Fibroblast of peridontal ligament (primary cell): Measurements from ENCODE around the gene NOX4.

Experiments
- DNase-seq: peaks from one replicate; pipeline ENCODE4 v3.0.0-alpha.2; 2010; ENCODE audit errors: extremely low read depth

Gene NOX4

DNA sequence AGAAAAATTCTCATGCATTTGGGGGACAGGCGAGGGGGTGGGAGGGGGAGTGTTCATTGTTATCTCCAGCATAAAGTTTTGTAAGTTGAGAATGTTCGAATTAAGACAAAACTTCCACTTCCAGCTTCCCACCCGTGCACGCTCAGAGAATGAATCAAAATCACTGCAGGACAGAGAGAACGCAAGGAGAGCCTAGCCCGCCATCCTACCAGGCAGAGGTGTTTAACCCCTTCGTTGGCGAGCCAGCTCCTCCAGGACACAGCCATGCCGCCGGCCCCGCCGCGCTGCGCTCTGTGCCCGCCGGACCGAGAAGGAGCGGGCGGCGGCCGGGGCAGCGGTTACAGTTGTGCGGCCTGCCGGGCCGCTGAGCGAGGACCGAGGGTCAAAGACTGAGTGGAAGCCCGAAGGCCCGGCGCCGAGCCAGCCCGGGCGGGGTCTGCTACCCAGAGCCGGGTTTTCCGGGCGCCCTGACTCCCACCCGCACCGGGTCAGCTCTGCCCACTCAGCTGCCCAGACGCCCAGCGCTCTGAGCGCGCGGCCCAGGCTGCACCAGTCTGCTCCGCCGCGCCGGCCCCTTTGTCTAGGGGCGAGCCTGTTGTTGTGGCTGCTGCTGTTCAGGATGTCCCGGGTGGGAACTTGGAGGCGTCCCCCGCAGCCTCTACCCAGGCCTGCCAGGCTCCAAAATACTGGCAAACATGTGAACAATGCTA is at the start of gene NOX4:
Gene NOX4 (minus strand): TSS at position 395 of the 710 bp plus-strand sequence. CDS start 129 bp downstream, at position 266.
- peak; percentile 26 for DNase-seq

DNA sequence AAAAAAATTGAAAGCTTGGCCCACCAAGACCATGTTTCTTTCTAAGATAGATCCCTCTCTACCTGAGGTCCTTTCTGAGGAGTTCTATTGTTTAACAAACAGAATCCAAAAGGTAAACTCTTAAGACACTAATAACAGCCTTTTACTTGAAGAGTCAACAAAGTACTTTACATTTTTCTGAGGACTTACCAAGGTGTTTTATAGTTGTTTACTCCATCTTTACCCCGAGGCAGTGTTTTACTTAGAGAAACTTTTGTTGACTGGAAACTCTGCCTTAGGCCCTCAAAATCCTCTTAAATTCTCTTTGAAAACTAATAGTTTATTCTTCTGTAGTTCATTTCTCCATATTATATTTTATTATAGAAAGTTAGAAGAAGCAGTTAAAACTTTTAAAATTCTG is 49.7 kb upstream of the NOX4 start:
- no peak for DNase-seq

- DNase-seq: no peak
Measured at GRCh38 chr11:89537936-89538335, 46.8 kb upstream of the NOX4 start.

DNA sequence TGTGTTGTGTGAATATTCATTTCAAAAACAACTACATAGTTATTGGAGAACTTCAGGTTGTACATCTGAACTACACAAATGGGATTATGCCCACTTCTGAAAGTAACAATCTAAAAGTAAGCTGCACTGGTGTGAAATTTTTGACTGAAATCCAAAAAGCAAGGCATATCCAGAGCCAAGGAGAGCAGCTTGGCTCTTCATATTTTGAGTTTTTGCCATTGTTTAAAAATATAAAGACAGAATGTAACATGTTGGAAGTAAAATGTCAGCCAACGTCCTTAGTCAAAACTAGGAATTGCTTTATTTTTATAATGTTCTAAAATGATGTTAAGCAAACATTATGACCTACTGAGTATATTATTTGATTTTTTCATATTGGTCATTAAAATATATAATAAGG is 45.8 kb upstream of the NOX4 start:
- no peak for DNase-seq

GRCh38 chr11:89535221-89535620 is 44.0 kb upstream of the NOX4 start:
- no peak for DNase-seq

DNA sequence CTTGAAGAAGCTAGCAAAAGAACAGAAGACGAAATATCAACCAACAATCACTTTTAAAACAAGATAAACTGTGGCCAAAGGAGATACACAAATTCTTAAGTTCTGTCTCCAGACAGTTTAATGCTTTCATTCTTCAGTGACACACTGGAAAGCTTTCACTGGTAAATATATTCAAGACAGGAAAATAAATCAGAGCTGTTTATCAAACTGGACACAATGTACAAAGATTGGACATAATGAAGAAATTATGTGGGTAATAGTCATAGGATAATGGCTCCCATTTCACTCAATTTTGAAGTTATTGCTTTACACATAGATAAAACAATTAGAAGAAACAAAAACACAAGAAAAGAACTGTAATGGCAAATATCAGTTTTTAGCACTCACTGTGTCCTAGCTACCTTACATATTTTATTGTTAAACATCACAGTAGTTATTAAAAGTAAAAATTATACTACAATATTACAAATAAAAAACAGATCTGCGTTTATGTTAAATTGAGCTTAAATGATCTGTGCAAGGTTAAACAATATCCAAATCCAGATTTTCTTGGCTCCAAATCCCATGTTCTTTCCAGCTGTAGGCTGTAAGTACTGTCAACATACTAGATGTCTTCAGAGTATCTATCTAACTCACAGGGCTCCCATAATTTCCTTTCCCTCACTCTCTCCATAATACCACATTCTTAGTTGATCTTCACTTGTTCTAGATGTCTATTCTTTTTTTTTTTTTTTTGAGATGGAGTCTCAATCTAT is 38.6 kb upstream of the NOX4 start:
- DNase-seq: no peak

DNA sequence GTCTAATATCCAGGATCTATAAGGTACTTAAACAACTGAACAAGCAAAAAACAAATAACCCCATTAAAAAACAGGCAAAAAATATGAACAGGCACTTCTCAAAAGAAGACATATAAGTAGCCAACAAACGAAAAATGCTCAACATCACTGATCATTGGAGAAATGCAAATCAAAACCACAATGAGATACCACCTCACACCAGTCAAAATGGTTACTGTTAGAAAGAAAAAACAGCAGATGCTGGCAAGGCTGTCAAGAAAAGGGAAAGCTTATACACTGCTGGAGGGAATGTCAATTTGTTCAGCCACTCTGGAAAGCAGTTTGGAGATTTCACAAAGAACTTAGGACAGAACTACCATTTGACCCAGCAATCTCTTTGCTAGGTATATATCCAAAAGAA is 30.6 kb upstream of the NOX4 start:
- no peak for DNase-seq

GRCh38 chr11:89521294-89521693 is 30.1 kb upstream of the NOX4 start:
- peak; percentile 23 for DNase-seq

- DNase-seq: no peak
Measured at GRCh38 chr11:89516496-89516895, 25.3 kb upstream of the NOX4 start.

- no peak for DNase-seq
Measured at GRCh38 chr11:89508544-89508943, 17.4 kb upstream of the NOX4 start.

DNA sequence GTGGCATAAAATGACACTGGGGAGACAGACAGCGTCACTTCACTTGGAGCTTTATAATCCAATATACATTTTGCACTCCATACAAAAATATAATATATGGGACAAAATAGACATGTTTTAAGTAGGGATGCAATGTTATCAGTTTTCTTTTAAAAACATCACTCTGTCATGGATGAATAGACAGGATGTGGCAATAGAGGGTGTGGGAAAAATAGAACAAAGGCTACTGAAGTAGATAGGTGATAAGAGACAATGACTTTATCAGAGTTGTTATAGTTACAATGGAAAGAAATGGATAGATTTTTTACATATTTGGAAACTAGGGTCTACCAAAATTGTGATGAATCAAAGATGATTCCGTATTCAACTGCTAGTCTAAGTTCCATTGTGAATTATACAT is 13.1 kb upstream of the NOX4 start:
- no peak for DNase-seq

GRCh38 chr11:89503422-89503821 is 12.2 kb upstream of the NOX4 start:
- no peak for DNase-seq

DNA sequence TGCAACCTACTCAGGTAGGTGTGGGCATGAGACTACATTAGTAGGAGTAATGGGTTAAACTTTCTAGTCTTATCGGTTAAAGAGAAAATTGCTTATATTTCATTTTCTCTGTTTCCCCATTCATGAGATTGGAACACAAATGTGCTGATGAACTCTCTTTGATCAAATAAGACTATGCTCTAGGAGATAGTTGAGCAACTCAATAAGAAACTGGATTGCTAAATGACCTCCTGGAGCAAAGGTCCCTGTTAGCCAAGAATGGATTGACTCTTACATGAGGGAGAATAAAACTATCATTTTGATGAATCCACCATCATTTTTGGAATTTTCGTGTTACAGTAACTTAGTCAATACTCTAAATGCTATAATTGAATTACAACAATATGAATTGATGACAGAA is 11.1 kb upstream of the NOX4 start:
- DNase-seq: no peak

DNA sequence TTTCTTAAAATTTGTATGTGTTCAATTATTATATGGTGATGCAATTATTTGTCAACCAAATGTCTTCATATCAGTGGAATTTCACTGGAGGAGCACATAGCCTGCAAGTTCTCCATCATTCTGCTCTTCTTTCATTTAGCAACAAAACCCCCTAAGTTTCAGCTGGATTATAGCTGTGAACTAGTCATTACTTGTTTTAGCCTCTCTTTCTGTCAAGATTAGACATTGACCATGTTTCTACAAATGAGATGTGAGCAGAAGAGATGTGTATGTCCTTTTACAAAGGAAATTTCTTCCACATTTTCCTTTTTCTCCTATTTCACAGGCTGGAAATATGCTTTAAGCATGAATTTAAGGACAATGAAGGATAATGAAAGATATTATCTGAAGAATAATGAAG is 9.2 kb upstream of the NOX4 start:
- DNase-seq: no peak

GRCh38 chr11:89498845-89499448 is 7.8 kb upstream of the NOX4 start:
- no peak for DNase-seq

DNA sequence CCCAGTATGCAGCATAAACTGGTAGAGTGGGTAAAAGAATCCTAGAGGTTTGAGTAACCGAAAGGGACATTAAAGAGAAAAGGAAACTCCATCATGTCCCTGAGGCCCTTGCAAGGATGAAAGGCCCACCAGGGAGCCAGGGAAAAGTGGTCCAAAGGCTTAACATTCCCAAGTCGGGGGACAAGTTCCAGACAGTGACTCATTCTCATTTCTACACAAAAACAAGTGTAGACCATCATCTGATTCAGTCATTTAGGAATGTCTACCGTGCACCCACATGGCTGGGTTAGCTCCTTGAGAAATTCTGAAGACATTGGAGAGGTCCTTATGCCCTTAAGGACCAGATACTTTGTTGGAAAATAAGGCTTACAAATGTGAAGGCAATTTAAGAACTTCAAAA is 4.8 kb upstream of the NOX4 start:
- peak; percentile 63 for DNase-seq

DNA sequence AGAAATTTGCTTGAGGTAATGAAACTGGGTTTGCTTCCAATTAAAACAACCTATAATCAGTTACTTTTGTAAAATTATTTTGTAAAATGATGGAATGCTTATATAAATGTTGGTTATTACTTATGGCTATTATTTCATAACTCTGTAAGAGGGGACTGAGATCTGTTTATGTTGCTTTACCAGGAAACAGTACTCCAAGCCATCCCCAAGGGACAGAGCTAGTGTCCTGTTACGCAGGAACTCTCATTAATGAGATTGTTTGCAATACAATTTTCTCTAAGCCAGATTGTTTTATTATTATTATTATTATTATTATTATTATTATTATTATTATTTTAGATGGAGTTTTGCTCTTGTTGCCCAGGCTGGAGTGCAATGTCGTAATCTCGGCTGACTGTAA is 2.3 kb upstream of the NOX4 start:
- no peak for DNase-seq

DNA sequence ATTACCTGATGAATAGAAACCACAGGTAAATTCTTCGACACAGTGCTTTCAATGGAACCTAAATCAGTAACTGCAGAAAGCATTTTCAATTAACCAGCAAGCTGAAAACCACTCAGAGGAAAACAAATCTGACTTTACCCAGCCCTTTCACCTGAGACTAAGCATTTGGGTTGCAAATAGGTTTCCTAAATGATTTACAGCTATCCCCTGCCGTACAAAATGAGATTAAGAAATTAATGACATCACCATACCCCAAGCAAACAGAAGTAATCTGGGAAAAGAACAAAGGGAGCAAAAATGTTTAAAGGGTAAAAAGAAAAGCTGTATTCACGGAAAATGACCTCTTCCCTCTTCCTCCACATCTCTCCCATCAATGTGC is 584 bp downstream of the NOX4 start:
- no peak for DNase-seq

DNA sequence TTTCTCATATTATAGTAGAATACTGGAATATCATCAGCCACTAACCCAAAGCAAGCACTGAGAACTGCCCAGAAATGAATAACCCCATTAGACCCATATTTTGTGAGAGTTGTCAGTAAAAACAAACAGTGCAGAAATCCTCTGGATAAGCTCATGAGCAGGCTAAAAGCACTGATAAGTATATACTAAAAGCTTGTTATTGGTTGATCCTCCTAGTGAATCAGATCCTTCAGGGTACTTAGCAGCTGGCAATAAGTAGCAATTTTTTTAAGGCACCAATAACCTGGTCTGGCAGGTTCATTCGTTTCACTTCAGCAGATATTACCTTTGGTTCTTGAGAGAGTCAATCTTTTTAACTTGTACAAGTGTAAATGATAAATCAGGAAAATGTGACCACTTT is 1.2 kb downstream of the NOX4 start:
- peak; percentile 0 for DNase-seq

DNA sequence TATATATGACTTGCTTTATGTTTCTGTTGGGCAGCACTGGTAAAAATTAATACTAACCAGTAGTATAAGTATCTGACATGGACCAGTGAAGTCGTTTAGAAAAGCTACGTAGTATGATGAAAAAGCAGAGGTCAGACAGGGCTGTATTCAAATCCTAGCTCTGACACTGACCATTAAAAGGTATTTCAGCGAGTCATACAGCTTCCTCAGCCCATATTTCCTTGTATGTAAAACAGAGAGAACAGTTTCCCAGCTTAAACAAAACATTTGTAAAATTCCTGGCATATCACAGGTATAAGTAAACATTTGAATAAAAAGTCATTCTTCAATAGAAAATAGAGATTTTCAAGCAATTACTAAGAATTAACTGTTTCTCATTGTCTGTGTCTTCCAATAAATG is 4.2 kb downstream of the NOX4 start:
- DNase-seq: no peak

DNA sequence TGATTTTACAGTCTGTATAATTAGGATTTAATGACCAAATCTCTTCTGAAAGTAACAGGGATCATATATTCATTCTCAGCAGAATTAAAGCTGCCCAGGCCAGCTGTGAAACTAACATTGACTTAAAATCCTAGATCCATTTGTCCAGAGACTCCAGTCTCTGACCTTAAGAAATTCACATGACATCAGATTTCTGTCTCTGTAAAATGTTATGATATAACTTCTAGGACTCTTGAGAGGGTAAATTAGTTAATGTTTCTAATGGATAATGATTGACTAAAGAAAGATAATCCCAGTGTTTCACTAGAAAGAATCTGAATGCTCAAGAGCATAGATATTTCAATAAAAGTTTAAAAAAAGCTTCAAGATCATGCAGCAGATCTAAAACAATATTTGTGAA is 6.3 kb downstream of the NOX4 start:
- no peak for DNase-seq

DNA sequence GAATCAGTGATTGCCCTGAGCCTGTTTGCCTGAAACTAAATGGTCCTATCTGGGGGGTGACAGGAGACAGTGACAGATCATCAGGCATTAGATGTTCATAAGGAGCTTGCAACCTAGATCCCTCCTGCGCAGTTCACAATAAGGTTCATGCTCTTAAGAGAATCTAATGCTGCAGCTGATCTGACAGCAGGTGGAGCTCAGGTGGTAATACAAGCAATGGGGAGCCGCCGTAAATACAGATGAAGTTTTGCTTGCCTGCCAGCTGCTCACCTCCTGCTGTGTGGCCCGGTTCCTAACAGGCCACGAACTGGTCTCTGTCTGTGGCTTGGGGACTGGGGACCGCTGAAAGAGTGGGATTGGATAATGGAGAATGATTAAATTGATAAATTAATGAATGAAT is 14.0 kb downstream of the NOX4 start:
- DNase-seq: no peak

DNA sequence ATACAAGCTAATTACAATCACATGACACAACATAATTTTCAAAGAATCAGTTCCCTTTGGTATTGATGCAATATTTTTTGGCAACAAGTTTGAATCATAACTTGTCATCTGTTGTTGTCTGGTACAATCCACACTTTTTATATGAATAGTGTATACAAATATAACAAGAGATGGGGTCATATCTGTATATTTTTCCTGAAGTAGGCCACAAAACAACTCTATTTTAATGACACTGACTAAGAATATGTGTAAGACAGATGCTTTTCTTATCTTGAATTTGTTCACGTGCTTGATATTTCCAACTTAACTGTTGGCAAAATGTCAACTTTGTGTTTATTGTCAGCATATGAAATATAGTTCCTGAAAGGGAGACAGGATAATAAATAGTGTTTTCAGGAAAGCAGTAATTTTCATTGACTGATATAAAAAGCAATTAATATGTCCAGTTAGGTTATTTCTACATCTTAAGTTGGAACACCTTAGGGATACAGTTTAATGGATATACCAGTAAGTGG is 27.9 kb downstream of the NOX4 start:
- no peak for DNase-seq
